HL-60 (cell line): ENCODE data around the gene TGFA.

Source experiments
- DNase-seq, 2 experiments: peaks; one replicate each; pipeline ENCODE4 v3.0.0-alpha.2; 2010 to 2020; ENCODE audit warnings: low read depth in 1 of 2, low spot score in 1 of 2
- H3K27ac ChIP-seq: fragments of 250-450 bp; sonication (Bioruptor Pico); replicated peaks from 2 replicates; pipeline ENCODE4 v1.5.1; 2020; ENCODE audit warnings: mild to moderate bottlenecking, moderate library complexity
- H3K27me3 ChIP-seq: fragments of 250-450 bp; sonication (Bioruptor Pico); 2 replicates; pipeline ENCODE4 v1.5.1; 2021; ENCODE audit warnings: mild to moderate bottlenecking, moderate library complexity; ENCODE audit not compliant: insufficient read depth, poor library complexity, severe bottlenecking
- H3K4me3 ChIP-seq: replicated peaks from 2 replicates; pipeline ENCODE4 v1.5.1; 2011; ENCODE audit warnings: mild to moderate bottlenecking, control low read depth, low read length; ENCODE audit not compliant: insufficient read depth
- CTCF ChIP-seq: IDR thresholded peaks from one replicate; pipeline ENCODE4 v1.5.1; 2011; ENCODE audit warnings: low read length, control low read depth, inconsistent platforms; ENCODE audit not compliant: insufficient read depth
- GABPA ChIP-seq: IDR thresholded peaks from 2 replicates; pipeline ENCODE4 v1.6.1; 2012; ENCODE audit warnings: low read depth
- POLR2AphosphoS5 ChIP-seq: IDR thresholded peaks from 2 replicates; pipeline ENCODE4 v1.6.1; 2012; ENCODE audit warnings: low read depth
- SPI1 ChIP-seq: IDR thresholded peaks from 2 replicates; pipeline ENCODE4 v1.6.1; 2012; ENCODE audit warnings: low read depth, mild to moderate bottlenecking, borderline replicate concordance
- TF ChIP-seq, protein P1 (sequence below): IDR thresholded peaks from 2 replicates; pipeline ENCODE4 v1.6.1; 2012; ENCODE audit warnings: low read depth; ENCODE audit not compliant: insufficient replicate concordance

The TGFA gene

GRCh38 chr2:70498528-70498927, 55.1 kb downstream of the TGFA start:
- H3K4me3 ChIP-seq = no peak overlapping the region
- no peaks in the 10 kb centered on the region for H3K27me3 ChIP-seq
- no peak for TF ChIP-seq POLR2AphosphoS5
- TF ChIP-seq SPI1 = no peak
- DNase-seq = no peak
- no peak overlapping the region for H3K27ac ChIP-seq

- no peak for TF ChIP-seq SPI1
- no peak for TF ChIP-seq CTCF
- TF ChIP-seq POLR2AphosphoS5 = no peak
- no peak for TF ChIP-seq GABPA
- TF ChIP-seq, protein P1, sequence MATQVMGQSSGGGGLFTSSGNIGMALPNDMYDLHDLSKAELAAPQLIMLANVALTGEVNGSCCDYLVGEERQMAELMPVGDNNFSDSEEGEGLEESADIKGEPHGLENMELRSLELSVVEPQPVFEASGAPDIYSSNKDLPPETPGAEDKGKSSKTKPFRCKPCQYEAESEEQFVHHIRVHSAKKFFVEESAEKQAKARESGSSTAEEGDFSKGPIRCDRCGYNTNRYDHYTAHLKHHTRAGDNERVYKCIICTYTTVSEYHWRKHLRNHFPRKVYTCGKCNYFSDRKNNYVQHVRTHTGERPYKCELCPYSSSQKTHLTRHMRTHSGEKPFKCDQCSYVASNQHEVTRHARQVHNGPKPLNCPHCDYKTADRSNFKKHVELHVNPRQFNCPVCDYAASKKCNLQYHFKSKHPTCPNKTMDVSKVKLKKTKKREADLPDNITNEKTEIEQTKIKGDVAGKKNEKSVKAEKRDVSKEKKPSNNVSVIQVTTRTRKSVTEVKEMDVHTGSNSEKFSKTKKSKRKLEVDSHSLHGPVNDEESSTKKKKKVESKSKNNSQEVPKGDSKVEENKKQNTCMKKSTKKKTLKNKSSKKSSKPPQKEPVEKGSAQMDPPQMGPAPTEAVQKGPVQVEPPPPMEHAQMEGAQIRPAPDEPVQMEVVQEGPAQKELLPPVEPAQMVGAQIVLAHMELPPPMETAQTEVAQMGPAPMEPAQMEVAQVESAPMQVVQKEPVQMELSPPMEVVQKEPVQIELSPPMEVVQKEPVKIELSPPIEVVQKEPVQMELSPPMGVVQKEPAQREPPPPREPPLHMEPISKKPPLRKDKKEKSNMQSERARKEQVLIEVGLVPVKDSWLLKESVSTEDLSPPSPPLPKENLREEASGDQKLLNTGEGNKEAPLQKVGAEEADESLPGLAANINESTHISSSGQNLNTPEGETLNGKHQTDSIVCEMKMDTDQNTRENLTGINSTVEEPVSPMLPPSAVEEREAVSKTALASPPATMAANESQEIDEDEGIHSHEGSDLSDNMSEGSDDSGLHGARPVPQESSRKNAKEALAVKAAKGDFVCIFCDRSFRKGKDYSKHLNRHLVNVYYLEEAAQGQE = no peak
- DNase-seq = no peak
- H3K27me3 ChIP-seq = no peaks in the 10 kb centered on the region
- no peak overlapping the region for H3K27ac ChIP-seq
- no peak overlapping the region for H3K4me3 ChIP-seq
These were observed 55.6 kb downstream of the TGFA start for GRCh38 chr2:70498054-70498453.

GRCh38 chr2:70496819-70497218, 56.8 kb downstream of the TGFA start:
- no peak overlapping the region for H3K4me3 ChIP-seq
- DNase-seq = no peak

More at GRCh38 chr2:70496819-70497218, 56.8 kb downstream of the TGFA start:
- TF ChIP-seq SPI1 (no peak), POLR2AphosphoS5 (no peak), CTCF (no peak), GABPA (no peak)
- TF ChIP-seq, protein P1 = no peak
- Histone ChIP-seq H3K27me3 (no peaks in the 10 kb centered on the region), H3K27ac (no peak overlapping the region)
